ENCODE measurements around the gene MS4A10.

Gene MS4A10

GRCh38 chr11:60788401-60789125, 3.4 kb downstream of the MS4A10 start:
- Mint-ChIP-seq H3K9me3 (no peaks in the 10 kb centered on the region), H3K36me3 (ENCODE audit: low read depth) (no peaks in the 10 kb centered on the region), H3K4me3 (no peak overlapping the region), H3K27me3 (no peaks in the 10 kb centered on the region), H3K27ac (no peak overlapping the region), H3K4me1 (no peaks in the 10 kb centered on the region)
- DNase-seq (no peak), ATAC-seq (no peak)

DNA sequence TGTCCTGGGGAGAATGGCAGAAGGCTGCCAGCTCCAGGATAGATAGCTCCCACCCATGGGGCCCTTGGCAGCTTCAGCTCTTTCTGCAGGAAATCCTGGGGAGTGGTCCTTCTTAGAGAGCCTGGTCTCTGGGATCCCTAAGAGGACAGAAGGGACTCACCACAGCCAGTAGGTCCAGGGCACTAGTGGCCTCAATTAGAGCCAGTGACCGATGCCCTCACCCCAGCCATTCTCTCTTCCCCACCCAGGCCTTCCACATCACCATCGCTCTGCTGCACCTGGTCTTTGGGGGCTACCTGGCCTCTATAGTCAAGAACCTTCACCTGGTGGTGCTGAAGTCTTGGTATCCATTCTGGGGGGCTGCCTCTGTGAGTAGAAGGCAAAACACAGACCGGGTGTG, 5.6 kb downstream of the MS4A10 start:
- no peak for ATAC-seq
- H3K27ac Mint-ChIP-seq, result no peak overlapping the region
- DNase-seq, result no peak
- H3K9me3 Mint-ChIP-seq, result no peaks in the 10 kb centered on the region
- no peak overlapping the region for H3K4me3 Mint-ChIP-seq
- no peaks in the 10 kb centered on the region for H3K4me1 Mint-ChIP-seq
- H3K36me3 Mint-ChIP-seq (ENCODE audit: low read depth), result no peaks in the 10 kb centered on the region
- H3K27me3 Mint-ChIP-seq, result no peaks in the 10 kb centered on the region

- Mint-ChIP-seq H3K4me3 (no peak overlapping the region), H3K27ac (no peak overlapping the region)
Observed at GRCh38 chr11:60791153-60791933, 6.2 kb downstream of the MS4A10 start.

GRCh38 chr11:60792521-60792920, 7.4 kb downstream of the MS4A10 start:
- DNase-seq (no peak), ATAC-seq (no peak)
- Mint-ChIP-seq H3K9me3 (no peaks in the 10 kb centered on the region), H3K4me3 (no peak overlapping the region), H3K4me1 (no peaks in the 10 kb centered on the region), H3K36me3 (ENCODE audit: low read depth) (no peaks in the 10 kb centered on the region), H3K27me3 (no peaks in the 10 kb centered on the region), H3K27ac (no peak overlapping the region)

More at GRCh38 chr11:60791153-60791933, 6.2 kb downstream of the MS4A10 start:
- H3K9me3 Mint-ChIP-seq, result no peaks in the 10 kb centered on the region
- no peaks in the 10 kb centered on the region for H3K4me1 Mint-ChIP-seq
- no peaks in the 10 kb centered on the region for H3K36me3 Mint-ChIP-seq (ENCODE audit: low read depth)
- DNase-seq, result no peak
- no peak for ATAC-seq
- no peaks in the 10 kb centered on the region for H3K27me3 Mint-ChIP-seq

- Mint-ChIP-seq H3K4me1 (no peaks in the 10 kb centered on the region), H3K27ac (no peak overlapping the region), H3K9me3 (no peaks in the 10 kb centered on the region)
Observed at GRCh38 chr11:60795291-60795690, 10.2 kb downstream of the MS4A10 start.

DNA sequence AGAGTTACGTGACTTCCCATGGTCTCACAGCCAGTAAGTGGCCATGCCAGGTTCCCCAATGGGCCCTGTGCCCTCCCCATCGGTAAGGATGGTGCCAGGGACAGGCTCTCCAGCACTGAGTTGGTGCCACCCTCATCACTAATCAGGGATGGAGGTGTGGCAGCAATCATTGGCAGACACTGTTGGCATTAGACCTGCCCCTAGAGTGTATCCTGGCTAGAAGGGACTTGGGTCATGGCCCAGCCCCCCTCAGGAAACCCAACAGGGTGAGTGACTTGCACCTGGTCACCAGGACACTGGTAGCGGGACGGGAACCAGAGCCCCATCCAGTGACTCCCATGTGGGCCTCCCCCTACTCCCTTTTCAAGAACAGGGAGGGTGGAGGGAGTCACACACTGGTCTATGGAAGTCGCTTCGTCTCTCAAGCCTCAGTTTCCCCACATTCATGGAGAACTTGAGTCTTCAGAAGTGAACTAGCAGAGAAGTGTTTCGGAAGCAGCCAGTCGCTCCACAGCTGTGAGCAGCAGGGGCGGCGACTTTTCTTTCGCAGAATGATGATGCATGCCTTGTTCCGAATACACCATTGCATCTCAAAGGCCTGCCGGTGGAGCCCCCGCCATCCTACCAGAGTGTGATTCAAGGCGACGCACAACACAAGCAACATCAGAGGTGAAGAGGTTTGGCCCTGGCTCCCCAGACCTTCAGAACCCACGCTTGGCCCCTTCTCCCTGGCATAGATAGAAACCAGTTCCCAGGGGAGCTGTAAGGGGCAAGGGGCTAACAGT, 12.9 kb downstream of the MS4A10 start:
- DNase-seq (no peak), ATAC-seq (no peak)
- no peak overlapping the region for H3K4me3 Mint-ChIP-seq
- no peaks in the 10 kb centered on the region for H3K36me3 Mint-ChIP-seq (ENCODE audit: low read depth)
- H3K4me1 Mint-ChIP-seq, result no peaks in the 10 kb centered on the region
- H3K9me3 Mint-ChIP-seq, result no peaks in the 10 kb centered on the region
- H3K27me3 Mint-ChIP-seq, result peaks cover 8% of the 10 kb centered on the region
- H3K27ac Mint-ChIP-seq, result no peak overlapping the region

More at GRCh38 chr11:60795291-60795690, 10.2 kb downstream of the MS4A10 start:
- H3K27me3 Mint-ChIP-seq, result peaks cover 5% of the 10 kb centered on the region
- H3K36me3 Mint-ChIP-seq (ENCODE audit: low read depth), result no peaks in the 10 kb centered on the region
- no peak overlapping the region for H3K4me3 Mint-ChIP-seq
- ATAC-seq (no peak), DNase-seq (no peak)

DNA sequence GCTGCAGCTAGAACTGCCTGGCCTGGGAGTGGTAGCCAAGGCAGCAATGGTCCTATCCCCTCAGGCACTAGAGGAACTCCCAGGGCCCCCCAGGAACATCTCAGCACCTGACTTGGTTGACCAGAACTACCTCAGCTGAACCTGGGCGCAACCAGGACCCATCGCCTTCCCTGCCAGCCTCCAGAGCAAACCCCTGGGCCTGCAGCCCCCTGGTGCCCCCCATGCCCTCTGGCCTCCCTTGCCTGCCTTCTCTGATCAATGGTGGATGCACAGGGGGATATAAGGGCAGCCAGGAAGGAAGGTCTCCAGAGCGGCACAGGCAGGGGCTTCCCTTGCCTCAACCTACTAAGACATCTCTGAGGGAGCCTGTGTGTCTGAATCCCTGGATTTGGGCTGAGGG, 13.5 kb downstream of the MS4A10 start:
- Mint-ChIP-seq H3K4me1 (no peaks in the 10 kb centered on the region), H3K9me3 (no peaks in the 10 kb centered on the region), H3K4me3 (no peak overlapping the region), H3K36me3 (ENCODE audit: low read depth) (no peaks in the 10 kb centered on the region), H3K27ac (no peak overlapping the region), H3K27me3 (peaks cover 8% of the 10 kb centered on the region)
- DNase-seq (no peak), ATAC-seq (no peak)

DNA sequence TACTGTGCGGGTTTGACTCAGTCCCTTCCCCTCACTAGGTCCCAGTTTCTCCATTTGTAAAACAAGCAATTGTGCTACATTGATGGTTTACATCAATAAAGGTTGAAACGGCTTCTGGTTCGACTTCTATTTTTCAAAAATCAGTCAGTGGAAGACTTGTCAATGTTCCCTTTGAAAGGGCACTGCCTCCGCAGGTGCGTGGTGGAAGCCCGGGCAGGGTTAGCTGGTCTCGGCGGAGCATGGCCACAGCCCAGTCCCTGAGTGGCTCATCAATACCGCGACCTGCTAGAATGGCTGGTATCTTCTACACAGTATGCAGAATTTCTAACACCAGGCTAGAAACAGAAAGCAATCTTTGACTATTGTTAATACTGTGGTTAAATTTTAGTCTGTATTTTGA, 16.1 kb downstream of the MS4A10 start:
- Mint-ChIP-seq H3K36me3 (ENCODE audit: low read depth) (no peaks in the 10 kb centered on the region), H3K27me3 (peaks cover 8% of the 10 kb centered on the region), H3K4me3 (no peak overlapping the region), H3K27ac (no peak overlapping the region), H3K9me3 (no peaks in the 10 kb centered on the region), H3K4me1 (no peaks in the 10 kb centered on the region)
- DNase-seq, result no peak
- ATAC-seq, result no peak

- H3K4me1 Mint-ChIP-seq, result no peaks in the 10 kb centered on the region
- DNase-seq (no peak), ATAC-seq (no peak)
- no peaks in the 10 kb centered on the region for H3K36me3 Mint-ChIP-seq (ENCODE audit: low read depth)
- H3K27ac Mint-ChIP-seq, result no peak overlapping the region
- no peak overlapping the region for H3K4me3 Mint-ChIP-seq
- H3K27me3 Mint-ChIP-seq, result peaks cover 8% of the 10 kb centered on the region
- H3K9me3 Mint-ChIP-seq, result no peaks in the 10 kb centered on the region
Observed at GRCh38 chr11:60803273-60803936, 18.3 kb downstream of the MS4A10 start.

- H3K27me3 Mint-ChIP-seq, result peaks cover 3% of the 10 kb centered on the region
Observed at GRCh38 chr11:60809249-60809648, 24.1 kb downstream of the MS4A10 start.

DNA sequence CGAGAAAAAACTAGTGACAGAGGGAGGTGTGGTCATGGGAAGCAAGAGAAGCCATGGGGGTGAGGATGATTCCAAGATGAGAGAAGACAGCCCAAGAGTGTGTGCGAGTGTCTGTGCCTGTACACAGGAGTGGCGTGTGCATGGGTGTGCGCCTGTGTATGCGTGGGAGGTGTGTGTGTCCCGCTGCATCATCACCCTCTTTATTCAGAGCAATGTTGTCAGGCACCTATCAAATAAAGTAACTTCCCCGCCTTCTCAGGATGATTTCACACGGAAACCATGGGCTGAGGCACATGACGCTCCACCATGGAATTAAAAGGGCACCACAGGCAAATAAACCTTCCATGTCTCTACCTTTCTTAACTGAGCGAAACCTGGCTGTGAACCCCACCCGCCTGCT, 24.6 kb downstream of the MS4A10 start:
- Mint-ChIP-seq H3K4me1 (no peaks in the 10 kb centered on the region), H3K27me3 (peaks cover 3% of the 10 kb centered on the region), H3K27ac (no peak overlapping the region), H3K4me3 (no peak overlapping the region), H3K9me3 (no peaks in the 10 kb centered on the region), H3K36me3 (ENCODE audit: low read depth) (no peaks in the 10 kb centered on the region)
- ATAC-seq, result no peak
- no peak for DNase-seq

More at GRCh38 chr11:60809249-60809648, 24.1 kb downstream of the MS4A10 start:
- DNase-seq (no peak), ATAC-seq (no peak)
- no peaks in the 10 kb centered on the region for H3K9me3 Mint-ChIP-seq
- no peak overlapping the region for H3K4me3 Mint-ChIP-seq
- H3K27ac Mint-ChIP-seq, result no peak overlapping the region
- no peaks in the 10 kb centered on the region for H3K36me3 Mint-ChIP-seq (ENCODE audit: low read depth)
- H3K4me1 Mint-ChIP-seq, result no peaks in the 10 kb centered on the region

GRCh38 chr11:60810151-60810550, 25.0 kb downstream of the MS4A10 start:
- no peak for ATAC-seq
- H3K9me3 Mint-ChIP-seq, result no peaks in the 10 kb centered on the region
- DNase-seq, result no peak
- H3K4me1 Mint-ChIP-seq, result no peaks in the 10 kb centered on the region
- no peak overlapping the region for H3K4me3 Mint-ChIP-seq
- peaks cover 3% of the 10 kb centered on the region for H3K27me3 Mint-ChIP-seq
- no peaks in the 10 kb centered on the region for H3K36me3 Mint-ChIP-seq (ENCODE audit: low read depth)
- no peak overlapping the region for H3K27ac Mint-ChIP-seq

DNA sequence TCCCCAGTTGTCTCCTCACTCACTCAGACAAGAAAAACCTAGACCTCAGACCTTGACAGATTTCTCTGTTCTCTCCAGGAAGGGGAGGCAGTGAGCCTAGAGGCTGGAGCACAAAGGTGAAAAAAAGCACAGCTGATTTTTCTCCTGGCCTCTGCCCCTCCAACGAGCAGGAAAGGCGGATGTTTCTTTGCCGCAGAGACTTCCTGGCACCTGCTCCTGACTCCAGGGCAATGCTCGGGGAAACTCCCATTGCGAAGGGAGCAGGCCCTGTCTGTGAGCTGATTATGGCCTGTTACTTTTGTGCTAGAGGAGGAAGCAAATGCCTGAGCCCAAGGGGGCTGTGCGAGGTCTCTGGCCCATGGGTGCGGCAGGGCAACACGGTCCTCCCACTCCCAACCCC, 25.4 kb downstream of the MS4A10 start:
- DNase-seq, result no peak
- no peak for ATAC-seq
- no peaks in the 10 kb centered on the region for H3K9me3 Mint-ChIP-seq
- H3K36me3 Mint-ChIP-seq (ENCODE audit: low read depth), result no peaks in the 10 kb centered on the region
- no peaks in the 10 kb centered on the region for H3K4me1 Mint-ChIP-seq
- H3K27me3 Mint-ChIP-seq, result peaks cover 3% of the 10 kb centered on the region
- no peak overlapping the region for H3K4me3 Mint-ChIP-seq
- no peak overlapping the region for H3K27ac Mint-ChIP-seq

- Mint-ChIP-seq H3K27ac (no peak overlapping the region), H3K36me3 (ENCODE audit: low read depth) (no peaks in the 10 kb centered on the region), H3K27me3 (peaks cover 3% of the 10 kb centered on the region), H3K4me3 (no peak overlapping the region), H3K4me1 (no peaks in the 10 kb centered on the region), H3K9me3 (peaks cover 12% of the 10 kb centered on the region)
- ATAC-seq, result no peak
- DNase-seq, result no peak
Observed at GRCh38 chr11:60813324-60813723, 28.2 kb downstream of the MS4A10 start.

Measured in activated naive CD8-positive, alpha-beta T cell treated with anti-CD3 and anti-CD28 coated beads, Interleukin-2, amount 50 U/mL, for 24 hours (primary cell).